ENCODE measurements around the gene STMN3.
"Not testable (repeated sequence)": the region's sequence is repeated elsewhere in the genome, so short reads cannot be mapped to it uniquely, and the experiment has no call there.

Gene STMN3

DNA sequence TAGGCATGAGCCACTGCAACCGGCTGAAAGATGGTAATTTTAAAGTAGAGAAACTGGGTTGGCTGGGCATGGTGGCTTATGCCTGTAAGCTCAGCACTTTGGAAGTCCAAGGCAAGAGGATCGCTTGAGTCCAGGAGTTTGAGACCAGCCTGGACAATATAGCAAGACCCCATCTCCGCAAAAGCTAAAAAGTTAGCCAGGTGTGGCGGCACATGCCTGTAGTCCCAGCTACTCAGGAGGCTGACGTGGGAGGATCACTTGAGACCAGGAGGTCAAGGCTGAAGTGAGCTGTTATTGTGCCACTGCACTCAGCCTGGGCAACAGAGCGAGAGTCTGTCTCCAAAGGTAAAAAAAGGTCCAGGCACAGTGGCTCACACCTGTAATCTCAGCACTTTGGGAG lies 22.3 kb downstream of the STMN3 start:
- DNase-seq = not testable (repeated sequence)

- peak; percentile 86 for DNase-seq
These were observed 24.8 kb downstream of the STMN3 start for GRCh38 chr20:63628246-63628975.

DNA sequence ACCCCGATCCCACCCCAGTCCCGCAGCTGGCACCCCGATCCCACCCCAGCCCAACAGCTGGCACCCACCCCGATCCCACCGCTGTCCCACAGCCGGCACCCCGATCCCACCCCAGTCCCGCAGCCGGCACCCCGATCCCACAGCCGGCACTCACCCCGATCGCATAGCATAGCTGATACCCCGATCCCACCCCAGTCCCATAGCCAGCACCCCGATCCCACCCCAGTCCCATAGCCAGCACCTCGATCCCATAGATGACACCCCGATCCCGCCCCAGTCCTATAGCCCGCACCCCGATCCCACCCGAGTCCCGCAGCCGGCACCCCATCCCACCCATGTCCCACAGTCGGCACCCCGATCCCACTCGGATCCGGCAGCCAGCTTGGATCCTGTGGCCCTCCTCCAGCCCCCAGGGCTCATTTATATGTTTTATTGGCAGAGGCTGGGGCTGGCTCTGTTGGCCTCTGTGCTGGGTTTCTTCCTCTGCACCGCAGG lies 25.4 kb downstream of the STMN3 start:
- DNase-seq = no peak

GRCh38 chr20:63627129-63627750 lies 26.0 kb downstream of the STMN3 start:
- DNase-seq = peak; percentile 98

GRCh38 chr20:63626424-63627128 lies 26.6 kb downstream of the STMN3 start, which contains the start of gene GMEB2:
Gene GMEB2 (minus strand): TSS chr20:63627101. CDS start chr20:63619397, 7,704 bp downstream.
- peak; percentile 90 for DNase-seq

- DNase-seq = peak; percentile 72
These were observed 27.3 kb downstream of the STMN3 start for GRCh38 chr20:63625771-63626423.

GRCh38 chr20:63624486-63624885 lies 28.7 kb downstream of the STMN3 start:
- DNase-seq = no peak

GRCh38 chr20:63622732-63623131 lies 30.5 kb downstream of the STMN3 start:
- no peak for DNase-seq

GRCh38 chr20:63622096-63622495 lies 31.1 kb downstream of the STMN3 start:
- DNase-seq = no peak

DNA sequence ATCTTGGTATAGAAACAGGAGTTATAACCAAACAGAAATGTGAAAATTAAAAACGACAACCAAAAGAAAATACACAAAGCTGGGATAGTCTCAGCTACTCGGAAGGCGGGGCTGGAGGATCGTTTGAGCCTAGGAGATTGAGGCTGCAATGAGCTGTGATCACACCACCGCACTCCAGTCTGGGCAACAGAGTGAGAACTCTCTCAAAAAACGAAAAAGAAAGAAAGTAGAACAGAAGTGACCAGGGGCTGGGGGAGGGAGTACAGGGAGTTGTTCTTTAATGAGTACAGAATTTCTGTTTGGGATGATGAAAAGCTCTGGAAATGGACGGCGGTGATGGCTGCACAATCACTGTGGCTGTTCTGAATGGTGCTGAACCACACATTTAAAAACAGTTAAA lies 32.2 kb downstream of the STMN3 start:
- no peak for DNase-seq

DNA sequence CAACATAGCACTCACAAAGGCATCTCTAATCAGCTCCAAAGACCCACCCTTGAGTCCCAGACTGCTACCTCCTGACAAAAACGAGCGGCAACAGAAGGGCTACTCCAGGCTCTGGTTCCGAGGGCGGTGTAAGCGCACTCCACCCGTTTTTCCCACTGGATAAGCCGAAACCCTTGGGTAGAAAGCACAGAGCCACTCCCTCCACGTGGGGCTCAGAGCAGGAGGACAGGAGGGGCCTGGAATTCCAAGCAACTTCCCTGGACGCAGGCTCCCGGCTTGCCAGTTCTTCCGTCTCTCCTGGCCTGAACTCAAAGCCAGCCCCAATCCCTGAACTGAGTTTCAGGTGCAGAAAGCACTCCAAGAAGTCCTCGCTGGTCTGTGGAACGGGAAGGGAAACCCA lies 33.7 kb downstream of the STMN3 start:
- no peak for DNase-seq

DNA sequence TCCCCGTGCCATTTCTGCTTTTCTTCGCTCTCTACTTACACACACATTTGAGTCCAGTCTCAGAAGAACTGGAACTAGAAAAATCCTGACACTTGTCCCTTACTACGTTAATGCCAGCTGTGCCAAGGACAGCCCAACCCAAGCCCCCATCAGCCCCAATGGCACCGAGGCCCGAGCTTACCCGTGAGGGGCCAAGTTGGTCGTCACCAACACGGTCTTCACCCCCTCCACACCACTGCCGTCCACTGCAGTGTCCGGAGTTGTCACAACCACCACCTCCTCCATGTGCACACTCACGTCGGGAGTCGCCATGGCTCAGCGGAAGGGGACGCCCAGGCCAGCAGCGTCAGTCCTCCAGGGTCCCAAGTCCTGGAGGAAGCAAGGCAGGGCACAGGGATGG lies 34.1 kb downstream of the STMN3 start:
- no peak for DNase-seq

GRCh38 chr20:63618291-63618980 lies 34.8 kb downstream of the STMN3 start:
- no peak for DNase-seq

- DNase-seq = no peak
These were observed 35.4 kb downstream of the STMN3 start for GRCh38 chr20:63617876-63618265.

- DNase-seq = no peak
These were observed 35.9 kb downstream of the STMN3 start for GRCh38 chr20:63617092-63617875.

DNA sequence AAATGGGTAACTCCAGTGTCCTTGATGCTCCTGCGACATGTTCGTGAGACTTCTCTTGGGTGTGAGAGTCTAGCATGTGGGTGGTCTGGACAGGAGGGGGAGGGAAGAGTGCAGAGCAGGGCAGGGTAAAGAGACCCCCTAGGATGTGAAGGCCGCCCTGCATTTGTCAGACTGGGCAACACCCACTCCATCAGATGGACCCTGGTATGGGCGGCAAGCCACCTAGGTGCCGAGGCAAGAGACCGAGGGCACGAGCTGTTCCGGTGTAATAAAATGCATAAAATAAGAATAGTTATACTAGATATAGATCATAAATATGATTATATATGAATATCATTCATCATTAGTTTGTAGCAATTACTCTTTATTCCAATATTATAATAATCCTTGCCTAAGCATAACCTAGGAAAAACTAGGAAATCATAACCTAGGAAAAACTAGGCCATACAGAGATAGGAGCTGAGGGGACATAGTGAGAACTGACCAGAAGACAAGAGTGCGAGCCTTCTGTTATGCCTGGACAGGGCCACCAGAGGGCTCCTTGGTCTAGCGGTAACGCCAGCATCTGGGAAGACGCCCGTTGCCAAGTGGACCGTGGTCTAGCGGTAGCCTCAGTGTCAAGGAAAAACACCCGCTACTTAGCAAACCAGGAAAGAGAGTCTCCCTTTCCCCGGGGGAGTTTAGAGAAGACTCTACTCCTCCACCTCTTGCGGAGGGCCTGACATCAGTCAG lies 39.2 kb downstream of the STMN3 start:
- not testable (repeated sequence) for DNase-seq

- peak; percentile 56 for DNase-seq
These were observed 40.8 kb downstream of the STMN3 start for GRCh38 chr20:63612276-63612931.

GRCh38 chr20:63611646-63612045 lies 41.6 kb downstream of the STMN3 start:
- no peak for DNase-seq

GRCh38 chr20:63610581-63611435 lies 42.4 kb downstream of the STMN3 start:
- DNase-seq = no peak

Measured in activated effector memory CD4-positive, alpha-beta T cell treated with anti-CD3 and anti-CD28 coated beads, Interleukin-2, amount 50 U/mL, for 16 hours (primary cell).